B cell (primary cell): ENCODE data around the gene HCFC1.

ENCODE experiments used
- CTCF ChIP-seq: fragments of 200-600 bp; IDR thresholded peaks from one replicate; pipeline ENCODE4 v1.8.0; 2022; ENCODE audit warnings: antibody characterized with exemption, mild to moderate bottlenecking
- EZH2 ChIP-seq: IDR thresholded peaks from 2 replicates; pipeline ENCODE4 v1.6.1; 2012; ENCODE audit warnings: borderline replicate concordance, low read depth, mild to moderate bottlenecking, moderate library complexity, low read length; ENCODE audit not compliant: insufficient read depth, poor library complexity, severe bottlenecking

GRCh38 chrX:153919281-153919680 lies 52.3 kb downstream of the HCFC1 start:
- TF ChIP-seq CTCF (no peak), EZH2 (no peak)
